Stimulated activated CD4-positive, alpha-beta T cell treated with anti-CD3 and anti-CD28 coated beads, TNF-alpha, amount 100 ng/mL, for 1 hour (primary cell): ENCODE results near the gene CYFIP1.

ENCODE experiments used
- DNase-seq, 3 donors: peaks; one replicate each; pipeline ENCODE4 v3.0.0-alpha.2; 2020; ENCODE audit warnings: low read depth in 3 of 3, low spot score in 1 of 3

CYFIP1 gene

GRCh38 chr15:22871481-22872086 lies 108.6 kb downstream of the CYFIP1 start:
- no peak for DNase-seq

DNA sequence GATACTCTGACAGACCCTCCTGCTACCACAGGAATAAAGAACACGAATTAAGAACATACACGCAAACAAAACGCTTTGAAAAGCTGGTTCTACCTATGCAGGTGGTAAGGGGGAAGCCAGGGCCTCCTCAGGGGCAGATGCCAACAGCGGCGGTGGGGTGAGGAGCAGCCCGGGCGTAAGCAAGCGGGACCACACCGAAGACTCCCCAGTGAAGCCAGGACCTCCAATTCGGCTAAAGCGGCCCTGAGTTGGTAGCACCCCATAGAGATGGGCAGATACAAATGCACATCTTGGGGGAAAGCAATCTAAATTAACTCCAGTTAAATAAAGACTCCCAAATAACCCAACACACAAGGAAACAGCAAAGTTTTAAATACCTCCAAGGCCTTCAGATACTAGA lies 109.3 kb downstream of the CYFIP1 start:
- DNase-seq: no peak

DNA sequence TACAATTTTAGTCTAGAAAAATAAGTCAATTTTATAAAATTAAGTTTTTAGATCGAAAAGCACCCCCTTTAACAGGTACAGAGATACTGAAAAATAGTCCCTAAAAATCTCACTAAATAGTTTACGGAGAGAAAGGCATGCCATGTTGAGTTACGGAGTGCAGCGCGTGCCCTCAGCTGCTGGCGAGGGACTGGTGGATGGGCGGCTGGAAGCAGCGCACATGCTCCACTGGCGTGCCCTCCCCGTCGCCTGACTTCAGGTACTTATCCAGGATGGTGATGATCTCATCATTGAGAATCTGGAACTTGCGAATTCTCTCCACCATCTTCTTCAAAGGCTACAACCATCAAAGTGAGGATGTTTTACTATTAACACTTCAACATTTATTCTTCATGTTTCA lies 110.3 kb downstream of the CYFIP1 start:
- no peak for DNase-seq

DNA sequence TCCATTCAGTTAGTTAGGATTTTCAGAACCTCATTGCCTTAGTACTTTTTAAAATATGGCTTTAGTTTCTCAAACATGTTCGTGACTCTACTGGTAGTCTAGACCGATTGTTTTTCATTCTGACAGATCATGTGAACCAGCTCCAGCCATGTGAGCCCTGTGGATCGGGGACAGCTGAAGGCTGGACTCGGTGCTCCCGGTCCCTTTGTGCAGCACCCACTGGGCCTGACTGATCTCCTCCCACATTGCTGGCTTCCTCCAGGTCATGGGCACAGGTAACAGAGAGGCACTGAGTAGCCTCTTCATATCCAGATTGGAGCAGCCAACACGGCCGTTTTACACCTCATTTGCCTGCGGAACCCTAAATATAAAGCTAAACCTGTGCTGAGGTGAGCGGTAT lies 111.2 kb downstream of the CYFIP1 start:
- DNase-seq: no peak

DNA sequence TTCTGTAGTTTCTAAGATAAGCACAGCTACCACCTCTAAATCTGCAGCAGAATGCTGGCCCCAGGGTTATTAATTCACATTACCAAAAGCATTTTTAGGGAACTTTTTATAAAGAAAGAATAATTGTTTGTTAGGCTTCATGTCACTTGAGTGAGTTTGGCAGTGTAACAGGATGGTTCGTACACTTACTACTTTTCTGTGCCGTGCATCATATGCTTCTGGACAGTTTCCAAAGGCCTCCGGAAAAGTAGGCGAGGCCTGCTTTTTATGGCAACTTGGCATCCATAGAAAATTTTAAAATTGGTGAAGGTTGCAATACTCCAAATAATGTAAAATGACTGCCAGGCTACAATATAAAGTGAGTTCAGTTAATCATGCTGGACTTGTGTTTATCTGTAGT lies 111.7 kb downstream of the CYFIP1 start:
- DNase-seq: no peak

GRCh38 chr15:22867886-22868285 lies 112.3 kb downstream of the CYFIP1 start:
- no peak for DNase-seq

DNA sequence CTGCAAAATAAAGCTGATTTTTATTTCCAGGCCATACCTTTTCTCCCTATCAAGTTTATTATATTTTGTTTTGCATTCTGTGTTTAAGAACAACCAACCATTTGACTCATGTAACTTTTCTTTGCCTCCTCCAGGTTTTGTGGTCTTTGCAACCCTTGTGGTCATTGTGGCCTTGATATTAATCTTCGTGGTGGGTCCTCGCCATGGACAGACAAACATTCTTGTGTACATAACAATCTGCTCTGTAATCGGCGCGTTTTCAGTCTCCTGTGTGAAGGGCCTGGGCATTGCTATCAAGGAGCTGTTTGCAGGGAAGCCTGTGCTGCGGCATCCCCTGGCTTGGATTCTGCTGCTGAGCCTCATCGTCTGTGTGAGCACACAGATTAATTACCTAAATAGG lies 114.1 kb downstream of the CYFIP1 start:
- DNase-seq: no peak

DNA sequence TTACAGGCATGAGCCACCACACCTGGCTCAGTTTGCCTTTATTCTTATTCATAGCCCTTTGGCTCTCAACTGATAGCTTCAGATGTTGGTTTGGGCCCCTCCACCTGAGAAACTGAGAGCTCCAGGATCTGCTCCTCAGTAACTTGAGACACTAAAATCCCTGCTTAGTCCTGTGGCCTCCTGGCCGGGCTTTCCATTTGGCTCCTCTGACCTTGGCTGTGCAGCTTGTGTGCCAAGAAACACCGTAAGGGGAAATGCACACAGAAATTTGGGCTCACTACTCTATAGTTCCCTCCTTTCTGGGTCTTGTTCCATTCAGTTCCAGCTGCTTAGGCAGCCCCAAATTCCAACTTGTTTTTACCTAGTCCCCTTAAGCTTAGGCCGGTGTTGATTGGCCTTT lies 116.8 kb downstream of the CYFIP1 start:
- no peak for DNase-seq

DNA sequence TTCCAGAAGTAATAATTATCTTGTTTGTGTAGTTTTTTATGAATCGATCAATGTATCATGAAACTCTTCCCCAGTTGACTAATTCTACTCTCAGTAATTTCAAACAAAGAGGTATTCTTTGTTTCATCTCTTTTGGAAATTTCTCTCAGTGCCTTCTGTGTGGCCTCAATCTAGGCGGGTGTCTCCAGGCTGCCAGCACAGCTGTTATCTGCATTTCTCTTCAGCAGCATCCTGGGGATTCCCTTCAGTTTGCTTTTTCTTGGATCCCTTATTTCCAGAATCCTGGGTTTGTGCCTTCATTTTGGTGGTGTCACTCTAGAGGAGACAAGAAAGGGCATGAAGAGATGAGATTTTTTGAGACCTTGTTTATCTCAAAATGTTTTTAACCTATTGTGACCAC lies 119.0 kb downstream of the CYFIP1 start:
- DNase-seq: no peak

DNA sequence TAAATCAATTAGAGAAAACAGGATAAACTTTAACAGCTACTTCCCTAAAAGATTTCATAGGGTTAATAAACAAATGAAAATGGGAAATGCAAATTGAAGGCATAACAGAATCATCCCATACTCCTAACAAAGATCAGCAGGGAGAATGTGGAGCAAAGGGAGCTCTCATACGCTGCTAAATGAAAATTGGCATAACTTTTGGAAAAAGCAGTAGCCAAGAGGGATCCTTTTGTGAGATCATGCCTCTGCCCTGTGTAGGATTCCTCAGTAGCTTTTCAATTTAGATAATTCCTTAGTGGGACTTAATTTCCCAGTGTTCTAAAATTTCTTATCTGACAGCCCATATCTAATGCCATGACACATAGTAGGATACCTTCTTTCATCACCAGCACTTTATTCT lies 123.5 kb downstream of the CYFIP1 start:
- DNase-seq: no peak

DNA sequence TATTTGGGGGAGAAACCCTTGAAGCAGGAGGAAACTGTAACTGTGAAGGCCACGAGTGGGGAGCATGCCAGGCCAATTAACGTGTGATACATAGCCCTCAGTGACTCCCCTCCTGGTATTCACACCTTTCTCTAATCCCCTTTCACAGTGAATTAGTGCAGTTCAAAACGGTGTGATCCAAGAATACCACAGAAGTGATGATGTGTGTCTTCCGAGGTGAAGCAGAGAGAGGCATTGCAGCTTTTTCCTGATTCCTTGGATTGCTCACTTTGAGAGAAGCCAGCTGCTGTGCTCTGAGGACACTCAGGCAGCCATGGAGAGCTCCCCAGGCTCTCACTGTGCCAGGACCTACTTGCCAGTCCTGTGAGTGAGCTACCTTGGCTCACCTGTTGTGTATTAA lies 124.4 kb downstream of the CYFIP1 start:
- DNase-seq: no peak

GRCh38 chr15:22851513-22851912 lies 128.7 kb downstream of the CYFIP1 start:
- DNase-seq: no peak

GRCh38 chr15:22850055-22850454 lies 130.1 kb downstream of the CYFIP1 start:
- DNase-seq: no peak

GRCh38 chr15:22846073-22846472 lies 134.1 kb downstream of the CYFIP1 start:
- no peak for DNase-seq

DNA sequence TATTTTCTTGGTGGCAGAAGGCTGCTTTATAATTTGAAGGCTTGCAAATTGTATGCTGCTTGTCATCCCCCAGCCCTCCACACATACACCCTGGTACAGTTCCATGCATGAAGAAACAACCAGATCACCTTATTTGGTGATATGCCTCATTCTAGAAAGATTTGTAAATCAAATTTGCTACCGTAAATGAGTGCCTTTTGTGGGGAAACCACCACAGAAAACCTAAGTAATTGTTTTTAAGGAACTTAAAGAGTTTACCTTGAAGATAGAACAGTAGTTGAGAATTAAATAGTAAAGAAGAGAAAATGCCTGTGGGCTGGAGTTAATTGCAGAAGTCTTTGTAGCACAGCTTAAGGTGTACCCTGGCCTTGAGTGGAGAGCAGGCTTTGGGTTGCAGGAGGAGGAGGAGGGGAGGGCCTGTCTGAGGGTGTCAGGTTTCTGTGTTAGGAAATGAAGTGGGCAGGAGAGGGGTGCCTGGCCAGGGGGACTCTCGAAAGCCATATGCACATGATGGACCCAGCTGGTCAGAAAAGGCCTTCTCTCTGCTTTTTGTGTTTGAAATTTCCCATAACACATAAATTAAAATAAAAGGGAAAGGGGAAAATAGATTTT lies 134.8 kb downstream of the CYFIP1 start:
- no peak for DNase-seq

DNA sequence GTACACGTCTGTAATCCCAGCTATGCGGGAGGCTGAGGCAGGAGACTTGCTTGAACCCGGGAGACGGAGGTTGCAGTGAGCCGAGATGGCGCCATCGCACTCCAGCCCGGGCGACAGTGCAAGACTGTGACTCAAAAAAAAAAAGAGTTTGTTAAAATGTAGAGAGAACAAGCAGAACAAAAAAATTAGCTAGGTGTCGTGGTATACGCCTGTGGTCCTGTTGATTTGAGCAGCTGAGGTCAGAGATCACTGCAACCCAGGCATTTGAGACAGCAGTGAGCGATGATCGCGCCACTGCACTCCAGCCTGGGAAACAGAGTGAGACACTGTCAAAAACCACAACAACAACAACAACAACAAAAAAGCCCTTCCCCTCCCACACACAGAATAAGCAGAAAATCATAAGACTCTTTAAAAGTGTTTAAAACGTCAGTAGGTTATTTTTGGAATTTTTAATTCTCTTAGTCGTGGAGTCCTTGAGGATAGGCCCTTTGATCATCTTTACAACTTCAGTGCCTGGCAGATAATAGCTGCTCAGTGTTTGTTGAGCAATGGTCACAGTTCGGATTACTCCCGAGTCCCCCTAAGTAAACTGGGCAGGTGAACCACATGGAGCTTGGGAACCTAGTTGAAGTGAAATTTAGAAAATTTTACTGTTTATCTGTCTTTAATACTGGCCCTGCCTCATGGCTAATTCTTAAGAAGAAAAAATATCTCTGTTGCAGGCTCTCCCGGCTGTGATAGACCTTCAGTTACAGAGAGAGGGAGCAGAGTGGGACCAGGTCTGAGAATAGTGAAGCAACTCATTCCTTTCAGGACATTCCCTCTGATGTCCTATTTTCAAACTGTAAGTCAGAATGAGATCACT lies 135.5 kb downstream of the CYFIP1 start:
- no peak for DNase-seq

- no peak for DNase-seq
Measured at GRCh38 chr15:22839046-22839695, 141.0 kb downstream of the CYFIP1 start.

GRCh38 chr15:22838292-22839042 lies 141.7 kb downstream of the CYFIP1 start, which contains the start of gene NIPA2:
Gene NIPA2 (plus strand): TSS chr15:22838666. CDS start chr15:22851732, 13,066 bp downstream.
- DNase-seq: peak; percentile 97 to 98 (median 98)

- no peak for DNase-seq
Measured at GRCh38 chr15:22831473-22831872, 148.7 kb downstream of the CYFIP1 start.

GRCh38 chr15:22827125-22827524 lies 153.0 kb downstream of the CYFIP1 start:
- no peak for DNase-seq
